ENCODE data around the gene TAS1R3.

- TF ChIP-seq POLR2AphosphoS5 (IDR thresholded peaks at IDR 0.05) (no peak), EZH2 (IDR thresholded peaks at IDR 0.05; ENCODE audit: borderline replicate concordance, insufficient read depth, low read length, poor library complexity, severe bottlenecking) (no peak), MXI1 (conservative IDR thresholded peaks at IDR 0.05; ENCODE audit: poor library complexity, severe bottlenecking) (no peak)
- TF ChIP-seq, protein P1, sequence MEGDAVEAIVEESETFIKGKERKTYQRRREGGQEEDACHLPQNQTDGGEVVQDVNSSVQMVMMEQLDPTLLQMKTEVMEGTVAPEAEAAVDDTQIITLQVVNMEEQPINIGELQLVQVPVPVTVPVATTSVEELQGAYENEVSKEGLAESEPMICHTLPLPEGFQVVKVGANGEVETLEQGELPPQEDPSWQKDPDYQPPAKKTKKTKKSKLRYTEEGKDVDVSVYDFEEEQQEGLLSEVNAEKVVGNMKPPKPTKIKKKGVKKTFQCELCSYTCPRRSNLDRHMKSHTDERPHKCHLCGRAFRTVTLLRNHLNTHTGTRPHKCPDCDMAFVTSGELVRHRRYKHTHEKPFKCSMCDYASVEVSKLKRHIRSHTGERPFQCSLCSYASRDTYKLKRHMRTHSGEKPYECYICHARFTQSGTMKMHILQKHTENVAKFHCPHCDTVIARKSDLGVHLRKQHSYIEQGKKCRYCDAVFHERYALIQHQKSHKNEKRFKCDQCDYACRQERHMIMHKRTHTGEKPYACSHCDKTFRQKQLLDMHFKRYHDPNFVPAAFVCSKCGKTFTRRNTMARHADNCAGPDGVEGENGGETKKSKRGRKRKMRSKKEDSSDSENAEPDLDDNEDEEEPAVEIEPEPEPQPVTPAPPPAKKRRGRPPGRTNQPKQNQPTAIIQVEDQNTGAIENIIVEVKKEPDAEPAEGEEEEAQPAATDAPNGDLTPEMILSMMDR (IDR thresholded peaks at IDR 0.05; ENCODE audit: poor library complexity, severe bottlenecking), result no peak
Observed at GRCh38 chr1:1341549-1342021, 10.5 kb downstream of the TAS1R3 start.

Data from neural cell (in vitro differentiated cells).